HUES48 (cell line): ENCODE data around the gene SEMA6D.

Experiments used
- H3K27ac ChIP-seq: one replicate; pipeline ENCODE4 v1.7.0; 2013; ENCODE audit warnings: low read depth, low read length, inconsistent platforms
- H3K27me3 ChIP-seq: 2 replicates; pipeline ENCODE4 v1.6.1; 2013; ENCODE audit warnings: mild to moderate bottlenecking, low read length; ENCODE audit not compliant: control insufficient read depth, insufficient read depth
- H3K36me3 ChIP-seq: 2 replicates; pipeline ENCODE4 v1.6.1; 2013; ENCODE audit warnings: low read length; ENCODE audit not compliant: control insufficient read depth, insufficient read depth
- H3K4me1 ChIP-seq: 2 replicates; pipeline ENCODE4 v1.6.1; 2013; ENCODE audit warnings: mild to moderate bottlenecking, low read length; ENCODE audit not compliant: control insufficient read depth, insufficient read depth
- H3K4me3 ChIP-seq: 2 replicates; pipeline ENCODE4 v1.5.1; 2013; ENCODE audit warnings: mild to moderate bottlenecking, low read depth, low read length
- H3K9ac ChIP-seq: 2 replicates; pipeline ENCODE4 v1.6.1; 2013; ENCODE audit warnings: mild to moderate bottlenecking, low read depth, low read length, moderate library complexity
- H3K9me3 ChIP-seq: 2 replicates; pipeline ENCODE4 v1.6.1; 2013; ENCODE audit warnings: low read length; ENCODE audit not compliant: control insufficient read depth, insufficient read depth

Gene SEMA6D

GRCh38 chr15:47742742-47743141, 25.4 kb downstream of the SEMA6D start:
- Histone ChIP-seq H3K9ac (no peak overlapping the region), H3K4me3 (peak overlapping the region; percentile 10; the same call in 1 of the 2 replicates), H3K9me3 (no peaks in the 10 kb centered on the region), H3K4me1 (peaks cover 25% of the 10 kb centered on the region), H3K27ac (peak overlapping the region; percentile 65), H3K27me3 (peaks cover 34% of the 10 kb centered on the region), H3K36me3 (no peaks in the 10 kb centered on the region)

GRCh38 chr15:47743385-47743784, 26.1 kb downstream of the SEMA6D start:
- Histone ChIP-seq H3K9me3 (no peaks in the 10 kb centered on the region), H3K27ac (no peak overlapping the region), H3K4me3 (no peak overlapping the region), H3K9ac (no peak overlapping the region), H3K4me1 (peaks cover 25% of the 10 kb centered on the region), H3K36me3 (no peaks in the 10 kb centered on the region), H3K27me3 (peaks cover 34% of the 10 kb centered on the region)

- H3K9me3 ChIP-seq = no peaks in the 10 kb centered on the region
- no peak overlapping the region for H3K9ac ChIP-seq
- peaks cover 25% of the 10 kb centered on the region for H3K4me1 ChIP-seq
- H3K36me3 ChIP-seq = no peaks in the 10 kb centered on the region
- H3K27ac ChIP-seq = no peak overlapping the region
- H3K4me3 ChIP-seq = no peak overlapping the region
- H3K27me3 ChIP-seq = peaks cover 34% of the 10 kb centered on the region
Observed at GRCh38 chr15:47743886-47744285, 26.6 kb downstream of the SEMA6D start.

- no peak overlapping the region for H3K9ac ChIP-seq
- H3K4me1 ChIP-seq = peaks cover 25% of the 10 kb centered on the region
- H3K4me3 ChIP-seq = no peak overlapping the region
- no peaks in the 10 kb centered on the region for H3K9me3 ChIP-seq
- H3K27me3 ChIP-seq = peaks cover 34% of the 10 kb centered on the region
- no peak overlapping the region for H3K27ac ChIP-seq
- H3K36me3 ChIP-seq = no peaks in the 10 kb centered on the region
Observed at GRCh38 chr15:47744496-47744895, 27.2 kb downstream of the SEMA6D start.

GRCh38 chr15:47744973-47745372, 27.7 kb downstream of the SEMA6D start:
- Histone ChIP-seq H3K9ac (no peak overlapping the region), H3K4me3 (no peak overlapping the region)

GRCh38 chr15:47746516-47746915, 29.2 kb downstream of the SEMA6D start:
- Histone ChIP-seq H3K4me1 (peaks cover 16% of the 10 kb centered on the region), H3K36me3 (no peaks in the 10 kb centered on the region), H3K27ac (no peak overlapping the region)

More at GRCh38 chr15:47744973-47745372, 27.7 kb downstream of the SEMA6D start:
- Histone ChIP-seq H3K27me3 (peaks cover 34% of the 10 kb centered on the region), H3K9me3 (no peaks in the 10 kb centered on the region), H3K36me3 (no peaks in the 10 kb centered on the region), H3K27ac (no peak overlapping the region), H3K4me1 (peaks cover 25% of the 10 kb centered on the region)

GRCh38 chr15:47750030-47750739, 32.9 kb downstream of the SEMA6D start:
- Histone ChIP-seq H3K36me3 (no peaks in the 10 kb centered on the region), H3K9me3 (peaks cover 13% of the 10 kb centered on the region), H3K4me1 (no peaks in the 10 kb centered on the region), H3K27me3 (0 out of 2 replicates have a peak, but pooled peaks cover 1% of the 10 kb centered on the region), H3K9ac (no peak overlapping the region), H3K27ac (no peak overlapping the region), H3K4me3 (no peak overlapping the region)

More at GRCh38 chr15:47746516-47746915, 29.2 kb downstream of the SEMA6D start:
- H3K9me3 ChIP-seq = no peaks in the 10 kb centered on the region
- no peak overlapping the region for H3K4me3 ChIP-seq
- H3K9ac ChIP-seq = no peak overlapping the region
- peaks cover 34% of the 10 kb centered on the region for H3K27me3 ChIP-seq

- no peaks in the 10 kb centered on the region for H3K36me3 ChIP-seq
Observed at GRCh38 chr15:47750740-47751262, 33.5 kb downstream of the SEMA6D start.

GRCh38 chr15:47753591-47753990, 36.3 kb downstream of the SEMA6D start:
- Histone ChIP-seq H3K4me1 (peaks cover 7% of the 10 kb centered on the region; the same call in 1 of the 2 replicates), H3K9me3 (peaks cover 13% of the 10 kb centered on the region), H3K9ac (no peak overlapping the region), H3K36me3 (no peaks in the 10 kb centered on the region), H3K27me3 (no peaks in the 10 kb centered on the region), H3K27ac (no peak overlapping the region), H3K4me3 (no peak overlapping the region)

More at GRCh38 chr15:47750740-47751262, 33.5 kb downstream of the SEMA6D start:
- Histone ChIP-seq H3K27ac (no peak overlapping the region), H3K4me1 (no peaks in the 10 kb centered on the region), H3K9ac (no peak overlapping the region), H3K27me3 (no peaks in the 10 kb centered on the region), H3K4me3 (no peak overlapping the region), H3K9me3 (peaks cover 13% of the 10 kb centered on the region)

- no peak overlapping the region for H3K9ac ChIP-seq
- no peak overlapping the region for H3K4me3 ChIP-seq
- no peaks in the 10 kb centered on the region for H3K27me3 ChIP-seq
- no peaks in the 10 kb centered on the region for H3K36me3 ChIP-seq
- no peak overlapping the region for H3K27ac ChIP-seq
- H3K9me3 ChIP-seq = peaks cover 13% of the 10 kb centered on the region
- H3K4me1 ChIP-seq = peaks cover 7% of the 10 kb centered on the region; the same call in 1 of the 2 replicates
Observed at GRCh38 chr15:47754312-47754711, 37.0 kb downstream of the SEMA6D start.

GRCh38 chr15:47755941-47756340, 38.6 kb downstream of the SEMA6D start:
- no peaks in the 10 kb centered on the region for H3K36me3 ChIP-seq
- H3K27ac ChIP-seq = no peak overlapping the region
- H3K27me3 ChIP-seq = no peaks in the 10 kb centered on the region
- peaks cover 13% of the 10 kb centered on the region for H3K9me3 ChIP-seq
- no peak overlapping the region for H3K4me3 ChIP-seq
- no peak overlapping the region for H3K9ac ChIP-seq
- peaks cover 7% of the 10 kb centered on the region; the same call in 1 of the 2 replicates for H3K4me1 ChIP-seq
